ENCODE results near the gene FUOM.

GRCh38 chr10:133391761-133392518 is 34.1 kb upstream of the FUOM start:
- TF ChIP-seq CTCF (conservative IDR thresholded peaks at IDR 0.05; ENCODE audit: low read depth, low read length): no peak
- no peak for TF ChIP-seq EZH2 (IDR thresholded peaks at IDR 0.05; ENCODE audit: low read length, unreplicated experiment)
- TF ChIP-seq EZH2phosphoT487 (IDR thresholded peaks at IDR 0.05; ENCODE audit: borderline replicate concordance, low read length): no peak
